ENCODE results near the gene ASPSCR1.

GRCh38 chr17:81947189-81947588 lies 30.2 kb upstream of the ASPSCR1 start, which contains the start of gene MYADML2:
- TF ChIP-seq EP300 (IDR thresholded peaks at IDR 0.05) (no peak), CTCF (IDR thresholded peaks at IDR 0.05) (no peak), POLR2A (IDR thresholded peaks at IDR 0.05) (no peak), POLR2AphosphoS5 (IDR thresholded peaks at IDR 0.05) (no peak)

All from upper lobe of left lung (tissue), 4 donors.